Left colon (tissue), 2 donors: Measurements from ENCODE around the gene OR11A1. TPM values are rescaled to one million over a fixed set of nuclear protein-coding genes. Genes with fewer than 3 reads are reported as not detected.
"Not testable (repeated sequence)": the region's sequence is repeated elsewhere in the genome, so short reads cannot be mapped to it uniquely, and the experiment has no call there.

Experiments used
- ATAC-seq: fragments of 200-7000 bp; cut with Tn5 transposase; one replicate; pipeline ENCODE4 v1.9.1; 2020; ENCODE audit warnings: mild to moderate bottlenecking, moderate library complexity
- DNase-seq, 2 donors: peaks; one replicate each; pipeline ENCODE4 v3.0.0-alpha.2; 2020
- intact Hi-C, 2 donors: fragments of 100-400 bp; cut with DNase I in 1 of 2; cut with micrococcal nuclease in 1 of 2; formaldehyde crosslinking; loops; one replicate each; pipeline versions ENCODE4 v1.11.2 to v1.14.0; 2022; cut with DNase I, micrococcal nuclease
- total RNA-seq, 2 donors: library from RNA; stranded (reverse); fragmentation: NEBNext Ultra II Directional; extraction: Animal tissue kit (Norgen Biotek cat#: 25700); gene quantifications; one replicate each; pipeline ENCODE4 v1.2.1, GENCODE V29; 2021
- donor health status: DM: no; HTN: no; CAD: no.
- donor health status: DM: yes; HTN: yes; CAD: no.

The OR11A1 gene
- total RNA-seq, 2 donors from 2014 or later, result not detected

DNA sequence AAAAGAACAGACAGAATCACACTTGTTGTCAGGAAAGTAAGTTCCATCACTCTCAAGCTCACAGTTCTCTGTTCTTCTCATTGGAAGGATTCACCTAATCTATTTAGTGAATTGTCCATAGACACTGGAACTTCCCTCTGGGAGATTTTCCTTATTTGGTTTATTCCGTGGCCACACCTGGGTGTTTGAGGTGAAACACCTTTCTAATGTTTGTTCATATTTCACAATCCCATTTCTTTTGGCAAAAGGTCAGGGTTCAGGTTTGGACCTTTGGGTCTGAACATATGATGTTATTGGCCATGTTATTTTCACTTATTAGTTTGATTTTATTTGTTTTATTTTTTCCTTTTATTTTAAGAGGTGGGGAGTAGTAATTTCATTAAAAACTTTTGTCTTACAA lies 26.9 kb upstream of the OR11A1 start:
- no peak for ATAC-seq

GRCh38 chr6:29483186-29483585 lies 26.3 kb upstream of the OR11A1 start:
- no peak for ATAC-seq
- intact Hi-C loops, result no loop called here
- DNase-seq, result no peak

More for the DNA sequence above, 26.9 kb upstream of the OR11A1 start:
- DNase-seq, result no peak
- intact Hi-C loops, result no loop called here

DNA sequence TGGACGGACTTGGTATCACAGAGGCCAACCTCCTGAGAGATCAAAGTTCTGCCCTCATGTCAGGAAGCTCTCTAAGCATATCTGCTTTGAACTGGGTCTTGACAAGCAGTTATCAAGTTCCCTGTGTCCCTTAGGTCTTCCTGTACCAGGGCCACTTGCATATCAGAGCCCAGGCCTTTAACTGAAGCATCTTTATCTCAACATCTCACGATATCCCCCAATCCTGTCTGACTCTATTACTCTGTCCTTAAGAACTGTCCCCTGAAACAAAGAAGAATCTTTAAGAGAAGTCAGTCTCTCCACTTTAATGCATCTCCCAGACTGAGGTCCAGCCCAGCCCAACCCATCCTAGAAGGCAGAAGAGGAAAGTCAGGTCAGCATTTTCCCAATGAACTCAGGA lies 22.7 kb upstream of the OR11A1 start:
- ATAC-seq (no peak), DNase-seq (no peak)
- intact Hi-C loops, result no loop called here

DNA sequence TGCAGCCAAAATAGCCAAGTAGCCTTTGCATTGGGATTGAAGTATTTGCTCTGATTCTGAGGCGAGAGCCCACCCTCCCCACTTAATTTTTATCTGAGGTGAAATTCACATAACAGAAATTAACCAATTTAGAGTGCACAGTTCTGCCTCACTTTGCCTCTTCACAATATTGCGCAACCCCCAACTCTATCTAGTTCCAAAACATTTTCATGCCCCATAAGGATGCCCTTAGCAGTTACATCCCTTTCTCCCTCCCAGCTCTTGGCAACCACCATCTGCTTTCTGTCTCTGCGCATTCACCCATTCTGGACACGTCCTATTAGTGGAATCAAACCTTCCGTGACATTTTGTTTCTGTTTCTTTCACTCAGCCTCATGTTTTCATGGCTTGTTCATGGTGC lies 21.9 kb upstream of the OR11A1 start:
- ATAC-seq, result no peak
- no peak for DNase-seq
- intact Hi-C loops, result no loop called here

GRCh38 chr6:29477923-29478450 lies 21.1 kb upstream of the OR11A1 start:
- intact Hi-C loops, result no loop called here
- ATAC-seq (no peak), DNase-seq (no peak)

GRCh38 chr6:29474996-29475395 lies 18.1 kb upstream of the OR11A1 start:
- intact Hi-C loops, result no loop called here
- DNase-seq, result no peak
- no peak for ATAC-seq

- intact Hi-C loops, result no loop called here
- ATAC-seq (no peak), DNase-seq (no peak)
Observed at GRCh38 chr6:29466241-29466640, 9.4 kb upstream of the OR11A1 start.

GRCh38 chr6:29465801-29466200 lies 8.9 kb upstream of the OR11A1 start:
- no peak for DNase-seq
- intact Hi-C loops, result no loop called here
- no peak for ATAC-seq

GRCh38 chr6:29465279-29465678 lies 8.4 kb upstream of the OR11A1 start:
- DNase-seq (no peak), ATAC-seq (no peak)
- intact Hi-C loops, result no loop called here

DNA sequence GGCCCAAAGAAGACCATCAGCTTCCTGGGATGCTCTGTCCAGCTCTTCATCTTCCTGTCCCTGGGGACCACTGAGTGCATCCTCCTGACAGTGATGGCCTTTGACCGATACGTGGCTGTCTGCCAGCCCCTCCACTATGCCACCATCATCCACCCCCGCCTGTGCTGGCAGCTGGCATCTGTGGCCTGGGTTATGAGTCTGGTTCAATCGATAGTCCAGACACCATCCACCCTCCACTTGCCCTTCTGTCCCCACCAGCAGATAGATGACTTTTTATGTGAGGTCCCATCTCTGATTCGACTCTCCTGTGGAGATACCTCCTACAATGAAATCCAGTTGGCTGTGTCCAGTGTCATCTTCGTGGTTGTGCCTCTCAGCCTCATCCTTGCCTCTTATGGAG lies 5.2 kb upstream of the OR11A1 start:
- ATAC-seq (no peak), DNase-seq (no peak)
- intact Hi-C loops, result no loop called here

DNA sequence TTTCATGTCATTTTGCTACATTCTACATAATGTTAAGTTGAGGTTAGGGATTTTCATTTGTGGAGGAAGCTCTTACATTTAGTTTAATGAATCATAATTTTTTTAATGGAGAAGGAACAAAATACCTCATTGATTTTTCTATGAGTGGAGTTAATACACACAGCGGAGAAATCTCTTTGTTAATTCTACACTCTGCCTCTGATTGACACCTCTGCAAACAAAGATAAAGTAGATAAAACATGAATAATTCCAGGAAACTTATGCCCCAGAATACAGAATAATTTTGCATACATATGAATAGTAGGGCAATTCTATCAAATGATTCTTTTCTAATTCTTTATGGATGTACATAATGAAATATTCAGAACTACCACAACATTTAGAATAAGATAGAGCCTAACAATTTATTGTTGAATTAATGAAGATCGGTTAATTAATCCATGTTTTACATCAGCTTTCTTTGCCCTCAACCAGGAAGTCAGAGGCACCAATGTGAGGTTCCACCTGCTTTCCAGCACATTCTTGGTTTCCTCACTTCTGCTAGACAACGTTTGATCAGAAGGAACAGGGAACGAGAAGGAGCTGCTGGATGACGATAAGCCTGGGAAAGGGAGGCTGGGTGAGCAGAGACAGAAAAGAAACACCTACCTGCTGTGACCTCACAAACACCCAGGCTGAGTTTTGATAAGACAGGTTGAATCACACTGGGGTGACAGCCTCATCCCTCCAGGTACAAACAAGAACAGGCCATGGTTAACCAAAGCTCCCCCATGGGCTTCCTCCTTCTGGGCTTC lies 4.3 kb upstream of the OR11A1 start:
- DNase-seq (no peak), ATAC-seq (no peak)
- intact Hi-C loops, result no loop called here

GRCh38 chr6:29451471-29452193 lies 5.2 kb downstream of the OR11A1 start:
- intact Hi-C loops, result no loop called here
- ATAC-seq (no peak), DNase-seq (no peak)

- DNase-seq, result no peak
- intact Hi-C loops, result no loop called here
- no peak for ATAC-seq
Observed at GRCh38 chr6:29447670-29448069, 9.2 kb downstream of the OR11A1 start.

DNA sequence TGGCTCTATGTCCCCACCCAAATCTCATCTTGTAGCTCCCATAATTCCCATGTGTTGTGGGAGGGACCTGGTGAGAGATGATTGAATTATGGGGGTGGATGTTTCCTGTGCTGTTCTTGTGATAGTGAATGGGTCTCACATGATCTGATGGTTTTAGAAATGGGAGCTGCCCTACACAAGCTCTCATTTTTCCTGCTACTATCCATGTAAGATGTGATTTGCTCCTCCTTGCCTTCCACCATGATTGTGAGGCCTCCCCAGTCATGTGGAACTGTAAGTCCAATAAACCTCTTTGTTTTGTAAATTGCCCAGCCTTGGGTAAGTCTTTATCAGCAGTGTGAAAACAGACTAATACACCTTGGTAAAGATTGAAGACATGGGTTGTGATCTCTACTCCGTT lies 12.8 kb downstream of the OR11A1 start:
- DNase-seq, ATAC-seq, intact Hi-C loops: not testable (repeated sequence)

- intact Hi-C loops, result no loop called here
- DNase-seq (no peak), ATAC-seq (no peak)
Observed at GRCh38 chr6:29442719-29443118, 14.2 kb downstream of the OR11A1 start.

- DNase-seq (no peak), ATAC-seq (no peak)
- intact Hi-C loops, result no loop called here
Observed at GRCh38 chr6:29439006-29439405, 17.9 kb downstream of the OR11A1 start, which contains the start of gene OR10C1. OR10C1 (plus strand) TSS chr6:29439306; CDS start chr6:29440016, 710 bp downstream.

DNA sequence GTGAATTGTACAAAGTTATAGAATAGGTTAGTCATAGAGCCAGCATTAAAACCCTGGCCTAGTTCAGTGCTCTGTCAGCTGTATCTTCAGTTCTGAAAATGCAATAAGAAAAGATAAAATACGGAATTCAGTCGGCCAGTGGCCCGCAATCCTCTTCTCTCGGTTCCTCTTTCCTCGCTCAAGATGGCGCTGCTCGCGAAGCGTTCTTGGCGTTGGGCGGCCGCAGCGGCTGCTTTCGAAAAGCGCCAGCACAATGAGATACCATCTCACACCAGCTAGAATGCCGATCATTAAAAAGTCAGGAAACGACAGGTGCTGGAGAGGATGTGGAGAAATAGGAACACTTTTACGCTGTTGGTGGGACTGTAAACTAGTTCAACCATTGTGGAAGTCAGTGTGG lies 20.1 kb downstream of the OR11A1 start:
- DNase-seq, intact Hi-C loops: not testable (repeated sequence)

DNA sequence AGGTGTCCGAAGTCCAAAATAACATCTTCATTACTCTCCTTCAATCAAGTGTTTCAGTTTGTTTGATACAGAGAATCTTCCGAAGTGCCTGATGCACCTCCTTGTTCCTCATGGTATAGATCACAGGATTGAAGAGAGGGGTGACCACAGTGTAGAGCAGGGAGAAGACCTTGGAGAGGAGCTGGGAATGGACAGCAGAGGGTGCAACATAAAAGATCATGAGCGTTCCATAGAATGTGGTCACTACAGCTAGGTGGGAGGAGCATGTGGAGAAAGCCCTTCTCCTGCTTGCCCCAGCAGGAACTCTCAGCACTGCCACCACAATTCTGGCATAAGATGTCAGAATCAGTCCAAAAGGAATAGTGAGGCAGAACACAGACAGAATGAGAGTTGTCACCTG lies 30.2 kb downstream of the OR11A1 start:
- ATAC-seq (no peak), DNase-seq (no peak)
- intact Hi-C loops, result no loop called here

More for the DNA sequence above, 20.1 kb downstream of the OR11A1 start:
- not testable (repeated sequence) for ATAC-seq

- ATAC-seq (no peak), DNase-seq (no peak)
- intact Hi-C loops, result no loop called here
Observed at GRCh38 chr6:29425075-29425474, 31.8 kb downstream of the OR11A1 start.

GRCh38 chr6:29424575-29424974 lies 32.3 kb downstream of the OR11A1 start:
- intact Hi-C loops, result no loop called here

More at GRCh38 chr6:29424575-29424974, 32.3 kb downstream of the OR11A1 start:
- no peak for ATAC-seq
- DNase-seq, result no peak
